Lower lobe of right lung (tissue), 2 donors: ENCODE data around the gene RSKR. TPM values are rescaled to one million over a fixed set of nuclear protein-coding genes. Genes with fewer than 3 reads are reported as not detected.
A peak's percentile ranks its signal among the peaks of the same experiment; 100 is the strongest.

Source experiments
- ATAC-seq, 2 donors: fragments of 200-7000 bp; cut with Tn5 transposase; one replicate each; pipeline ENCODE4 v1.9.1; 2020 to 2022; ENCODE audit warnings: mild to moderate bottlenecking in 2 of 2, moderate library complexity in 2 of 2
- DNase-seq: peaks from one replicate; pipeline ENCODE4 v3.0.0-alpha.2; 2020
- H3K27ac ChIP-seq: fragments of 200-600 bp; one replicate; pipeline ENCODE4 v1.8.0; 2022
- H3K27me3 ChIP-seq: fragments of 200-600 bp; one replicate; pipeline ENCODE4 v1.8.0; 2022; ENCODE audit warnings: low read depth
- H3K36me3 ChIP-seq: fragments of 200-600 bp; one replicate; pipeline ENCODE4 v1.8.0; 2022; ENCODE audit warnings: mild to moderate bottlenecking
- H3K4me1 ChIP-seq: fragments of 200-600 bp; one replicate; pipeline ENCODE4 v1.8.0; 2022
- H3K4me3 ChIP-seq: fragments of 200-600 bp; one replicate; pipeline ENCODE4 v1.8.0; 2022; ENCODE audit warnings: mild to moderate bottlenecking
- H3K9me3 ChIP-seq: fragments of 200-600 bp; one replicate; pipeline ENCODE4 v1.8.0; 2022
- intact Hi-C: fragments of 100-400 bp; cut with DNase I; formaldehyde crosslinking; loops from one replicate; pipeline ENCODE4 v1.11.0; 2022
- total RNA-seq: library from RNA; stranded (reverse); fragmentation: NEBNext Ultra II Directional; extraction: Animal tissue kit (Norgen Biotek cat#: 25700); gene quantifications from one replicate; pipeline ENCODE4 v1.2.1, GENCODE V29; 2021
- TF ChIP-seq, protein P1 (sequence below): fragments of 200-600 bp; IDR thresholded peaks from one replicate; pipeline ENCODE4 v1.8.0; 2022; ENCODE audit warnings: antibody characterized with exemption, mild to moderate bottlenecking
- donor health status: DM: no; HTN: yes; CAD: no; lungs with severe emphysema.

The RSKR gene
- total RNA-seq, 1 donor from 2014 or later, result 14.1 TPM

DNA sequence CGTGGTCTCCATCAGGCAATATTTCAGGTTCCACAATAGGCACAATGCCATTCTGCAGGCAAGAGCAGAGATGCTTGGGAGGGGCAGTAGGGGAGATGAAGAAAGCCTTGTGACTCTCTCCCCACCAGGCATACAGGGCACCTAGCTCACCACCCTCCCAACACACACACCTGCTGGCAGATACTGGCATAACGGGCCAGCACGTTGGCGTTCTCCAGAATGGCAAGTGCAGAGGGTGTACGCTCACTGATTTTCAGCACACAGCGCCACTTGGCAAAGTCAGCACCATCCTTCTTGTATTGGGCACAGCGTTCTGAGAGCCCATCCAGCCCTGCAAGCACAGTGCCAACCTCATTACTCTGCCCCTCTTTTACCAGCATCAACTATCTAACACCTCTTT, 39.5 kb downstream of the RSKR start:
- Histone ChIP-seq H3K27ac (no peak overlapping the region), H3K27me3 (no peaks in the 10 kb centered on the region), H3K4me3 (no peak overlapping the region), H3K9me3 (no peaks in the 10 kb centered on the region), H3K4me1 (peaks cover 25% of the 10 kb centered on the region), H3K36me3 (no peaks in the 10 kb centered on the region)
- DNase-seq, result no peak
- no peak for ATAC-seq
- TF ChIP-seq, protein P1, sequence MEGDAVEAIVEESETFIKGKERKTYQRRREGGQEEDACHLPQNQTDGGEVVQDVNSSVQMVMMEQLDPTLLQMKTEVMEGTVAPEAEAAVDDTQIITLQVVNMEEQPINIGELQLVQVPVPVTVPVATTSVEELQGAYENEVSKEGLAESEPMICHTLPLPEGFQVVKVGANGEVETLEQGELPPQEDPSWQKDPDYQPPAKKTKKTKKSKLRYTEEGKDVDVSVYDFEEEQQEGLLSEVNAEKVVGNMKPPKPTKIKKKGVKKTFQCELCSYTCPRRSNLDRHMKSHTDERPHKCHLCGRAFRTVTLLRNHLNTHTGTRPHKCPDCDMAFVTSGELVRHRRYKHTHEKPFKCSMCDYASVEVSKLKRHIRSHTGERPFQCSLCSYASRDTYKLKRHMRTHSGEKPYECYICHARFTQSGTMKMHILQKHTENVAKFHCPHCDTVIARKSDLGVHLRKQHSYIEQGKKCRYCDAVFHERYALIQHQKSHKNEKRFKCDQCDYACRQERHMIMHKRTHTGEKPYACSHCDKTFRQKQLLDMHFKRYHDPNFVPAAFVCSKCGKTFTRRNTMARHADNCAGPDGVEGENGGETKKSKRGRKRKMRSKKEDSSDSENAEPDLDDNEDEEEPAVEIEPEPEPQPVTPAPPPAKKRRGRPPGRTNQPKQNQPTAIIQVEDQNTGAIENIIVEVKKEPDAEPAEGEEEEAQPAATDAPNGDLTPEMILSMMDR, result no peak
- intact Hi-C loops, result no loop called here

DNA sequence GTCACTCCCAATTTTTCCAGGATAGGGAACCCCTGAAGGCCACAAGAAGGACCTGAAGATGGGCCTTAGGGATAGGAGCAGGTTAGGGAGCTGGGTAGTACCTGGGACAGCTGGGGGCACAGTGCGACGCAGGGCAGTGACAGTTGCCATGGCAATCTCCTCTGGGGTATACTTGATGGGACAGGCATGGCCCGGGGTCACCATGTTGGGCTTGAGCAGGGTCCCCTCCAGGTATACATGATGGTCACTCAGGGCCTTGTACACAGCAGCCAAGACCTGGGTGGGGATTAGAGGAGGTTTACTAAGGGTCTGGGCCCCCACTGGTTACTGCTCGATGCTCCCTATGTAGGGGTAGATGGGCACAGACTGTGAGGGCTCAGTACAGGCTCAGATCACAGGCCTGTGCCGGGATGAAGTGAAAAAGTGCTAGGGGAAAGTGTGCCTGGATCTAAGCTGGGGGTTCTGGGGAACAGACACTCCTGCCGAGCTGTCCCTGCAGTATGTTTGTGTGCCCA, 40.0 kb downstream of the RSKR start:
- ATAC-seq, result no peak
- H3K4me1 ChIP-seq, result peaks cover 30% of the 10 kb centered on the region
- no peak for DNase-seq
- no peaks in the 10 kb centered on the region for H3K36me3 ChIP-seq
- no peak overlapping the region for H3K27ac ChIP-seq
- no peaks in the 10 kb centered on the region for H3K27me3 ChIP-seq
- TF ChIP-seq, protein P1, result no peak
- no peaks in the 10 kb centered on the region for H3K9me3 ChIP-seq
- intact Hi-C loops, result no loop called here
- no peak overlapping the region for H3K4me3 ChIP-seq

DNA sequence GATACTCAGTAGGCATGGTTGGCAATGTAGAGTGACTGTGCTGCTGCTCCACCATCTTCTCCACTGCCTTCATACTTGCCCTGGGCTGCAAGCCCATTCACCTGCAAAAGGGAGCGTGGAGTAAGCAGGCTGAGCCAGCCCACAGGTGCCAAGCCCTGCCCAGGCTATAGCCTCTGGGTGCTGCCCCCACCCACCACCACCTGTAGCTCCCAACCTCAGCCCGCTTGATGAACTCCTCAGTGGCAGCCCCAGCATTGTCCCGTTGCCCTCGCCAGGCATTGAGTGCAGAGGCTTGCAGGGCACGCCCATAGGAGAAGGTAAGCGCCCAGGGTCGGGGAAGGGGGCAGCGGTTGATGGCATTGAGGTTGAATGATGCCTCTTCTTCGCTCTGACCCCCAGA, 40.5 kb downstream of the RSKR start:
- intact Hi-C loops, result no loop called here
- DNase-seq, result no peak
- peaks cover 35% of the 10 kb centered on the region for H3K4me1 ChIP-seq

DNA sequence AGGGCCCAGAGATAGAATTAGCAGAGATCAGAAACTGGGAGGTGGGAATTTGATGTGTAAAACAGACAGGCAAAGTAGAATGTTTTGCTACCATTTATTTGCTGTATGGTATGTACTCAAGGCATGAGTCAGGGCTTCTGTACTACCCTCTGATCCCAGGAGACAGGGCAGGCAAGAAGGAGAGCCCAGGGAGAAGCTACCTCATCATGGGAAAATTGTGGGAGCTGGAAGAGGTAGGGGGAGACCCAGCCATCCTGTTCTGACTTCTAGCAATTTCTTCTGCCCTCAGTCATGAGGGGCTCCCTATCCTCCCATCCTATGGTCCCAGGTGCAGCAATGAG, 41.0 kb downstream of the RSKR start:
- intact Hi-C loops, result no loop called here
- no peak overlapping the region for H3K4me3 ChIP-seq
- H3K9me3 ChIP-seq, result no peaks in the 10 kb centered on the region
- H3K36me3 ChIP-seq, result no peaks in the 10 kb centered on the region
- no peak for ATAC-seq
- DNase-seq, result no peak
- no peaks in the 10 kb centered on the region for H3K27me3 ChIP-seq
- peaks cover 36% of the 10 kb centered on the region for H3K4me1 ChIP-seq
- TF ChIP-seq, protein P1, result no peak
- H3K27ac ChIP-seq, result no peak overlapping the region

More for the DNA sequence above, 40.5 kb downstream of the RSKR start:
- H3K27me3 ChIP-seq, result no peaks in the 10 kb centered on the region
- no peak overlapping the region for H3K4me3 ChIP-seq
- no peak for ATAC-seq
- H3K27ac ChIP-seq, result no peak overlapping the region
- TF ChIP-seq, protein P1, result no peak
- no peaks in the 10 kb centered on the region for H3K9me3 ChIP-seq
- no peaks in the 10 kb centered on the region for H3K36me3 ChIP-seq

DNA sequence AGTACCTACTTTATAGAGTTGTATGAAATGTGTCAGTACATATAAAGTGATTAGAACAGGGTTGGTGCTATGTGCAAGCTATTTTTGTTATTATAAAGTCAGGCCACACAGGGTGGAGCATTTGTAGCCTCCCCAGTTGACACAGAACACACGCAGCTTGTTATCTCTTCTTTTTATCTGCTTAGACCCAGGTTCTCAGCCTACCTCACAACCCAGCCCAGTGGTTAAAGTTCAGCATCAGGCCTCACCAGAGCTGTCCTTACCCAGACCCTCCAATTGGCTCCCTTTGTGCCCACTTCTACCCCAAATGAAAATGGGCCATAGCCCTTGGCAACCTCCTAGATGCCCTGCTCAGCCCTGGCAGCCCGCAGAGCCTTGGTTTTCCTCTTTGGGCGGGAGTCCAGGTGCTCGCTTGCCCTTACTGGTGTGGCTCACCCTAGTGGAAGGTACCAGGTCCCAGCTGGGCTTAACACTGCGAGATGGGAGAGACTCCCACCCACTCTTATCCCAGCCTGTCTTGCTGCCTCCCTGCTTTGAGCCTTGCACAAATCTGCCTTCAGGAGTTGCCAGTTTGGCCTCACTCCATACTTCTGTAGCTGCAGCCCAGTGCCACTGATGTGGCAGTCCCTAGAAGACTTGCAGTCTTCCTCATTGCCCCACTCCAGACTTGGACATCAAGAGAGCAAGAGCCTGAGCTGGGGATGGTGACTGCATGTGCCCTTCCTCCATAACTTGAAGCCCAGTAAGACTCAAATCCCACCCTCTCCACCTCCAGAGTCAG, 41.5 kb downstream of the RSKR start:
- peaks cover 36% of the 10 kb centered on the region for H3K4me1 ChIP-seq
- no peaks in the 10 kb centered on the region for H3K36me3 ChIP-seq
- H3K9me3 ChIP-seq, result no peaks in the 10 kb centered on the region
- intact Hi-C loops, result no loop called here
- H3K27ac ChIP-seq, result peak overlapping the region; percentile 85
- ATAC-seq, result no peak
- DNase-seq, result no peak
- TF ChIP-seq, protein P1, result no peak
- H3K4me3 ChIP-seq, result peak overlapping the region; percentile 99
- H3K27me3 ChIP-seq, result no peaks in the 10 kb centered on the region
